Epithelial cell of esophagus (primary cell): ENCODE results near the gene BCS1L.
A peak's percentile ranks its signal among the peaks of the same experiment; 100 is the strongest.

Experiments
- DNase-seq: peaks from one replicate; pipeline ENCODE4 v3.0.0; 2010; ENCODE audit warnings: low read depth
- H3K4me3 ChIP-seq: 2 replicates; pipeline ENCODE4 v1.5.1; 2011; ENCODE audit warnings: mild to moderate bottlenecking, low read length, control low read depth
- CTCF ChIP-seq: IDR thresholded peaks from 2 replicates; pipeline ENCODE4 v1.5.1; 2011; ENCODE audit warnings: low read depth, mild to moderate bottlenecking, low read length, control low read depth, inconsistent platforms; ENCODE audit not compliant: insufficient read depth; ENCODE audit errors: missing control alignments

BCS1L gene

GRCh38 chr2:218698885-218699284 is 39.4 kb downstream of the BCS1L start:
- H3K4me3 ChIP-seq = no peak overlapping the region
- no peak for DNase-seq
- TF ChIP-seq CTCF = no peak

GRCh38 chr2:218701806-218702205 is 42.3 kb downstream of the BCS1L start:
- TF ChIP-seq CTCF = no peak
- no peak for DNase-seq
- no peak overlapping the region for H3K4me3 ChIP-seq

GRCh38 chr2:218703341-218703740 is 43.9 kb downstream of the BCS1L start:
- H3K4me3 ChIP-seq = no peak overlapping the region
- no peak for TF ChIP-seq CTCF
- DNase-seq = no peak

GRCh38 chr2:218708086-218708485 is 48.6 kb downstream of the BCS1L start:
- no peak overlapping the region for H3K4me3 ChIP-seq
- no peak for TF ChIP-seq CTCF
- DNase-seq = no peak

- H3K4me3 ChIP-seq = peak overlapping the region; percentile 90
- no peak for DNase-seq
- no peak for TF ChIP-seq CTCF
These were observed 50.4 kb downstream of the BCS1L start for GRCh38 chr2:218709908-218710307.

- no peak for TF ChIP-seq CTCF
- H3K4me3 ChIP-seq = peak overlapping the region; percentile 90
These were observed 50.8 kb downstream of the BCS1L start for GRCh38 chr2:218710334-218710686.

GRCh38 chr2:218710687-218711549 is 51.4 kb downstream of the BCS1L start, which contains the start of gene TTLL4:
Gene TTLL4 (plus strand): TSS chr2:218710835. CDS start chr2:218737677, 26,842 bp downstream.
- H3K4me3 ChIP-seq = peak within 1 kb of the TSS; percentile 90
- DNase-seq = peak; percentile 97
- TF ChIP-seq CTCF = peak; percentile 47

More at GRCh38 chr2:218710334-218710686, 50.8 kb downstream of the BCS1L start:
- no peak for DNase-seq
